GM18505 (cell line): ENCODE measurements around the gene FABP2.

ENCODE experiments used
- ATAC-seq: cut with Tn5 transposase; IDR thresholded peaks from one replicate; pipeline ENCODE4 v1.9.1; 2021; ENCODE audit not compliant: unreplicated experiment
- POLR2A ChIP-seq: IDR thresholded peaks from 4 replicates; pipeline ENCODE4 v1.6.1; 2011; ENCODE audit warnings: borderline replicate concordance; ENCODE audit not compliant: insufficient read depth, insufficient read length; ENCODE audit errors: extremely low read depth

FABP2 gene

GRCh38 chr4:119329835-119330620, 8.1 kb upstream of the FABP2 start:
- ATAC-seq: no peak
- TF ChIP-seq POLR2A: no peak

DNA sequence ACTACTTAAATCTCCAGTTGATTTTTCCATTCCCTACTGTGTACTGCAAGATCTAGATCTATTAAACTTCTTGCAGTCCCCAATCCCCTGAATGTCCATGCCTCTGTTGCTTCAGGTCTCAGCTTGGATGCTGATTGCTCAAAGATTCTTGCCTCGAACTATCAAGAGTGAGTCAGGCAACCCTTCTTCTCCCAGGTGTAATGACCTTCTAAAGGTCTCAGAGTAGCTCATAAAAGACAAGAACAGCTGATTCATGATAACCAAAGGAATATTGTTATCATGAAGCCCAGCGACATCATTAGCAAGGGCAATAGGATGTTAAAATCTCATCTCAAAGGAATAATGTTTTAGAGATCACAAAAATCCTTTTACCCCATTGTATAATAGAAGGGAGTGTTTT, 6.8 kb upstream of the FABP2 start:
- no peak for TF ChIP-seq POLR2A
- ATAC-seq: no peak

- no peak for TF ChIP-seq POLR2A
- no peak for ATAC-seq
Measured at GRCh38 chr4:119317990-119318389, 3.9 kb downstream of the FABP2 start.

GRCh38 chr4:119315036-119315435, 6.9 kb downstream of the FABP2 start:
- no peak for TF ChIP-seq POLR2A
- ATAC-seq: no peak

DNA sequence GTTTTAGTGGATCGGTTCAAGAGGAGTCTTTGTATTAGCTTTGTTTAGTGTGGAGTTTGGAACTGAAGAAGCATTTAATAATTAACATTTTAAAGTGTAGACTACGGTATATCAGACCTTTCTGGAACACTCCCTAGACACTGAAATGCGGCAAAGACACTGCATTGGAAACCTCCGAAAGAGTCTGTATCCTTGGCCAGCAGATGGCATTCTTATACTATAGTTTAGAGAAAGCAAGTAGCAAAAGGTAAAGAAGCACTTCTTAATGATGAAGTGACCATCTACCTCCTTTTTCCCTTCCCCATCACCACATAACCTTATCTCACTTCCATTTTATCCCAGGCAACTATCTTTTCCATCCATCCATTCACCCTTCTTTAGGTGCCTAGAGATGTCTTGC, 7.6 kb downstream of the FABP2 start:
- no peak for ATAC-seq
- TF ChIP-seq POLR2A: no peak

GRCh38 chr4:119313237-119313636, 8.7 kb downstream of the FABP2 start:
- TF ChIP-seq POLR2A: no peak
- no peak for ATAC-seq

DNA sequence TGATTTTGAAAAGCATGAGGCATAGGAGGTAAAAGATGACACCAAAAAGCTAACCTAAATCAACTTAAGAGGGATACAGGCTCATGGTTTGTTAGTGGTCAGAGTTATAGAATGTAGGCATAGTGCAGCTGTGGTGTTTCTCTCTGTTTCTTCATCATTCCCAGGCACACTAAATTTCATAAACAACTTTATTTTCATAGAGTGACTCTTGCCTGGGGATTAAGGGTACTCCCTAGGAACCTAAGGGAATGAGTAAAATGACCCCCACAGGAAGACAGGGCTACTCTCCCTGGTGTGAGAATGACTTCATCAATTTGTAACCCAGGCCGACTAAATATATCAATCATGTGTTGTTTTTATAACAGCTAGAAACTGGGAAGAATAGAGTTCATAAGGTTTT, 11.1 kb downstream of the FABP2 start:
- TF ChIP-seq POLR2A: no peak
- ATAC-seq: no peak

DNA sequence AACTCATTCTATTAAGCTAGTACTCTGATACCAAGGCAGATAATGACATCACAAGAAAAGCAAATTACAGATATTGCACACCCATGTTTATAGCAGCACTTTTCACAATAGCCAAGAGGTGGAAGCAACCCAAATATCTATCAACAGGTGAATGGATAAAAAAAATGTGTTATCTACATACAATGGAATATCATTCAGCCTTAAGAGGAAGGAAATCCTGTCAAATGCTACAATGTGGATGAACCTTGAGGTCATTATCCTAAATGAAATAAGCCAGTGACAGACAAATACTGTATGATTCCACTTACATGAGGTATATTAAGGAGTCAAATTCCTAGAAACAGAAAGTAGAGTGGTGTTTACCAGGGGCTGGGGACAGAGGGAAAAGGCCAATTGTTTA, 14.3 kb downstream of the FABP2 start:
- TF ChIP-seq POLR2A: no peak
- ATAC-seq: no peak

- no peak for ATAC-seq
- no peak for TF ChIP-seq POLR2A
Measured at GRCh38 chr4:119304431-119304830, 17.5 kb downstream of the FABP2 start.

DNA sequence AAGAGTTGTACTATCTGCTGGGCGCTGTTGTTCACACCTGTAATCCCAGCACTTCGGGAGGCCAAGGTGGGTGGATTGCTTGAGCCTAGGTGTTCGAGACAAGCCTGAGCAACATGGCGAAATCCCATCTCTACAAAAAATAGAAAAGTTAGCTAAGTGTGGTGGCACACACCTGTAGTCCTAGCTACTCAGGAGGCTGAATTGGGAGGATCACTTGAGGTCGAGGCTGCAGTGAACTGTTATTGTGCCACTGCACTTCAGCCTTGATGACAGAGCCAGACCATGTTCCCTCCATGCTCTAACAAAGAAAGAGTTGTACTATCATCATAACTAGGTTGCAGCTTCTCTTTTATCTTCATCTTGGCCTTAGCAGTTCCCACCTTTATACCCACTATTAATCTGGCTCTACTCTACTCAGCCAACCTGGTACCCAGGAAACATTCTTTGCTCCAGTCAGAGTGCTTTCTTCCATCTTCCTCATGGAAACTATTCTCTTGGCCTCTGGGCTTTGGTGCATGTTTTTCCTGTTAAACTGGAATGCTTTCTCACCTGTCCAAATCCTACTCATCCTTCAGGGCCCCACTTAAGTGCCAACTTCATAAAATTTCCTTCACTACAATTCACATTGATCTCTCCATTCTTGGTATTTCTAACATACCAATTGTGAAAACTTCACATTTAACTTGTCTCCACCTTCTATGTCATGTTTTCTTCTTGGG, 18.2 kb downstream of the FABP2 start:
- no peak for ATAC-seq
- TF ChIP-seq POLR2A: no peak

GRCh38 chr4:119302073-119302832, 19.7 kb downstream of the FABP2 start:
- TF ChIP-seq POLR2A: no peak
- no peak for ATAC-seq

DNA sequence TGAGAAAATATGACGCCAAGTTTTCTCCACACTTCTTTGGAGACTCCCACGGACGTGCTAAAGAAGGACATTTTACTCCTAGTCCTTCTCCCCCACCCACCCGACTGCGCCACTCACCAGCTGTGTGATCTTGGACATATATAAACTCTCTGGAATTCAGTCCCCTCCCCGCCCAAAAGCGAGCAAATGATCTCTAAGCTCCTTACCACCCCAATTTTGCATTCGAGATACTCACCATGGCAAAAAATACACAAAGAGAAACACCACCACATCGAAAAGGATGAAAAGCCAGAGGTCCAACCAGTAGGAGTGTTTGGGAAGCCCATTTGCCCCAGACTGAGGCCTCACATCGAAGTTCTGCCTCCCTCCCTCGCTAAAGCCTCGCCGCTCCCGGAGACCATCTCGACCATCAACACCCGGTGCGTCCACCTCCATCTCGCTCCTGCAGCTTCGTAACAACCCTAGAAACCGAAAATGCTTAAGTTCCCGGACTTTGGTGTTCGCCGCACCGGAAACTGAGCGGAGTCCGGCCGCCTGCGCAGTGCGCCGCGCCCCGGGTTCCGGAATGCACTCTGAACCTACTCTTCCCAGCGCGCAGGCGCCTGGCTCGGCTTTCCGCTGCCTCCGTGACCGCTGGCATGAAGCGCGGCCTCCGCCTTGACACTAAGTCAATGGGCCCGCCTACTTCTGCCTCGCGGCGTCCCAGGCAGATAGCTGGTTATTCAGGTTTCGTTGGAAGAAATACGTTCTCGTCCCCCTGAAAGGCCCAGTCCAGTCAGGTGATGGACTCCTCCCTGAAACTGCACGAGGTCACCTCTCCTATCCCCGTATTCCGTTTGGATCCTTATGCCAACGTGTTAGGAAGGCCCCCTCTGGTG, 21.6 kb downstream of the FABP2 start:
- peak; percentile 91 for TF ChIP-seq POLR2A
- peak; percentile 98 for ATAC-seq

DNA sequence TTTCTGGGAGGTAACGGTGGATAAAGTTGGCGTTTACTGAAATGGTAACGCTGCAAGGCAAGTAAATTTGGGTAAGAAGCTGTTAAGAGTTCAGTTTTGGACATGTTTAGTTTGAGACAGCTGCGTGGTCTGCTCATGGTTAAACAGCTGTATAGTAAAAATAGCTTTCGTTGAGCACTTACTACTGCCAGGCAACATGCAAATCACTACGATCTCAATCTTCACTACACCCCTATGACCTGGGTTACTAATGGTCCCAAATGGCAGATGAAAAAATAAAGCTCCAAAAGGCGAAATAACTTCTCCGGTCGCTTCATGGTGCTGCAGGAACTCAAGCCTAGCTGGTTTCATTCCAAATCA, 22.2 kb downstream of the FABP2 start:
- ATAC-seq: peak; percentile 39
- TF ChIP-seq POLR2A: no peak

DNA sequence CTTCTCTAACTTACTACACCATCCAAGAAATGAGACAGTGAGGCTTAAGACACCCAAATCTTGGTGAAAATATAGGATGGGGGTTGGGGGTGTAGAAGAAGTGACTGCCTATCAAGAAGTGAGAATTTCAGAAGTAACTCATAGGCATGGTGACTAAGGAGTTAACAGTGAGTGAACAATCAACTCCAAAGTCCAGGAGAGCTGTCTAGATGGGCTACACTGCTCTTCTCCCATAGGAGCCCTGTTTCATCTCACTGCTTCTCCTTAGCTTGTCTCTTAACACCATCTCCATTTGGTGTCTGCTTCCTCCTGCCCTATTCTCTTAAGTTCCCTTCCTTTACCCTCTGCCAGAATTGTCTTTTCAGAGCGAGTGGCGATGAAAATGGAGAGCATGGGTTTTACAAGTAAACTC, 22.7 kb downstream of the FABP2 start:
- no peak for ATAC-seq
- TF ChIP-seq POLR2A: no peak

DNA sequence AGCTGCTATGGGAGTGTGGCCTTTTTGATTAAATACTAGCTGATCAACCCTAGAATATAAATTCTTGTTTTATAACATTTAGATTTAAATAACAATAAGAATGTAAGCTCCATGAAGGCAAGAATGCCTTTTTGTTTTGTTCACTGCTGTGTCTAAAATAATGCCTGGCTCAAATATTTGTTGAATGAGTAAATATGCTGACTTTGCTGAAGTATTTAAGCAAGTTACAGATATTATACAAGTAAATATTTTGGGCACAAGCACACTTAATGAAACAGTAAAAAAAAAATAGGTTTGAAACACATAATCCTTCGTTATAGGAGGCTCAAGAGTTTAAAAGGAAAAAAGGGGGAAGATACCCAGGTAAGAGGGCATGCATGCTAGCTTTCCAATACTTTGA, 24.1 kb downstream of the FABP2 start:
- no peak for TF ChIP-seq POLR2A
- ATAC-seq: no peak
